IMR-90 (cell line): ENCODE results near the gene ERAS. TPM values are rescaled to one million over a fixed set of nuclear protein-coding genes. Genes with fewer than 3 reads are reported as not detected.
"Not testable (repeated sequence)": the region's sequence is repeated elsewhere in the genome, so short reads cannot be mapped to it uniquely, and the experiment has no call there.

Experiments used
- ATAC-seq: fragments of 200-7000 bp; cut with Tn5 transposase; 2 replicates; pipeline ENCODE4 v1.9.1; 2020; ENCODE audit warnings: low read depth, mild to moderate bottlenecking, moderate library complexity
- BruUV-seq: library from RNA; stranded (reverse); fragments of 400-500 nt; replicated peaks from 2 replicates; lab custom pipeline; 2021; lab: Mats Ljungman, UMichigan
- CTCF ChIA-PET: fragments of 300-600 bp; formaldehyde crosslinking; extraction: SDS; loops from one replicate; lab custom pipeline; 2021; ENCODE audit warnings: antibody characterized with exemption; lab: Yijun Ruan, JAX
- POLR2A ChIA-PET: fragments of 300-600 bp; sonication (Branson Sonifier 250); formaldehyde crosslinking; loops from one replicate; lab custom pipeline; 2022; ENCODE audit warnings: antibody characterized with exemption; ENCODE audit not compliant: unreplicated experiment; lab: Charles Lee
- DNase-seq: peaks from one replicate; pipeline ENCODE4 v3.0.0; 2013
- H2AFZ ChIP-seq: replicated peaks from 2 replicates; pipeline ENCODE3; 2013; ENCODE audit warnings: low read length, mild to moderate bottlenecking; ENCODE audit not compliant: poor library complexity
- H2AK5ac ChIP-seq: 2 replicates; pipeline ENCODE4 v1.6.1; 2013; ENCODE audit warnings: low read depth, low read length, inconsistent platforms
- H2AK9ac ChIP-seq: replicated peaks from 2 replicates; pipeline ENCODE3; 2013; ENCODE audit warnings: mild to moderate bottlenecking, low read depth, low read length, moderate library complexity; ENCODE audit not compliant: poor library complexity
- H2BK120ac ChIP-seq: 2 replicates; pipeline ENCODE4 v1.6.1; 2013; ENCODE audit warnings: low read depth, low read length, inconsistent platforms
- H2BK15ac ChIP-seq: 3 replicates; pipeline ENCODE4 v1.6.1; 2013; ENCODE audit warnings: low read depth, low read length, inconsistent platforms
- H2BK20ac ChIP-seq: 2 replicates; pipeline ENCODE4 v1.6.1; 2013; ENCODE audit warnings: low read depth, mild to moderate bottlenecking, inconsistent platforms, low read length, moderate library complexity
- H2BK5ac ChIP-seq: 2 replicates; pipeline ENCODE4 v1.6.1; 2013; ENCODE audit warnings: mild to moderate bottlenecking, low read depth, low read length, inconsistent platforms; ENCODE audit not compliant: poor library complexity, severe bottlenecking
- H3K14ac ChIP-seq: replicated peaks from 2 replicates; pipeline ENCODE4 v1.6.1; 2013; ENCODE audit warnings: low read depth, low read length, inconsistent platforms
- H3K18ac ChIP-seq: 2 replicates; pipeline ENCODE4 v1.6.1; 2013; ENCODE audit warnings: low read depth, low read length, control low read depth
- H3K23ac ChIP-seq: 2 replicates; pipeline ENCODE4 v1.6.1; 2013; ENCODE audit warnings: low read depth, low read length, inconsistent platforms
- H3K27ac ChIP-seq: 2 replicates; pipeline ENCODE4 v1.5.1; 2013; ENCODE audit warnings: mild to moderate bottlenecking, control low read depth, low read length; ENCODE audit not compliant: insufficient read depth
- H3K27me3 ChIP-seq: 2 replicates; pipeline ENCODE4 v1.6.1; 2013; ENCODE audit warnings: low read length; ENCODE audit not compliant: control insufficient read depth, insufficient read depth
- H3K36me3 ChIP-seq: 2 replicates; pipeline ENCODE4 v1.6.1; 2013; ENCODE audit warnings: low read length, mixed read lengths; ENCODE audit not compliant: control insufficient read depth, insufficient read depth
- H3K4ac ChIP-seq: 2 replicates; pipeline ENCODE4 v1.6.1; 2013; ENCODE audit warnings: low read depth, low read length, inconsistent platforms
- H3K4me1 ChIP-seq: 2 replicates; pipeline ENCODE4 v1.6.1; 2013; ENCODE audit warnings: low read length, mixed read lengths; ENCODE audit not compliant: control insufficient read depth, insufficient read depth
- H3K4me2 ChIP-seq: 2 replicates; pipeline ENCODE4 v1.6.1; 2013; ENCODE audit warnings: low read depth, mild to moderate bottlenecking, control low read depth, low read length, moderate library complexity
- H3K4me3 ChIP-seq: 2 replicates; pipeline ENCODE4 v1.5.1; 2013; ENCODE audit warnings: low read depth, mild to moderate bottlenecking, control low read depth, low read length, moderate library complexity; ENCODE audit not compliant: insufficient read depth
- H3K56ac ChIP-seq: 2 replicates; pipeline ENCODE4 v1.6.1; 2013; ENCODE audit warnings: low read length, inconsistent platforms; ENCODE audit not compliant: insufficient read depth; ENCODE audit errors: extremely low read depth
- H3K79me1 ChIP-seq, 2 experiments: 2 replicates each; pipeline ENCODE4 v1.6.1; 2013; ENCODE audit warnings: low read length in 2 of 2, inconsistent platforms in 1 of 2, low read depth in 1 of 2
- H3K9ac ChIP-seq: 2 replicates; pipeline ENCODE4 v1.6.1; 2013; ENCODE audit warnings: low read depth, low read length, control low read depth
- H3K9me1 ChIP-seq: 2 replicates; pipeline ENCODE4 v1.6.1; 2013; ENCODE audit warnings: low read length, inconsistent platforms; ENCODE audit not compliant: insufficient read depth
- H3K9me3 ChIP-seq: 2 replicates; pipeline ENCODE4 v1.6.1; 2013; ENCODE audit warnings: low read length; ENCODE audit not compliant: control insufficient read depth, insufficient read depth
- H4K20me1 ChIP-seq: 2 replicates; pipeline ENCODE4 v1.6.1; 2013; ENCODE audit warnings: low read length, inconsistent platforms; ENCODE audit not compliant: insufficient read depth
- H4K5ac ChIP-seq: 2 replicates; pipeline ENCODE4 v1.6.1; 2013; ENCODE audit warnings: mild to moderate bottlenecking, low read depth, low read length, control low read depth
- H4K8ac ChIP-seq, 2 experiments: 2 replicates each; pipeline ENCODE4 v1.6.1; 2013; ENCODE audit warnings: low read depth in 2 of 2, low read length in 2 of 2, control low read depth in 1 of 2, inconsistent platforms in 1 of 2
- H4K91ac ChIP-seq: 2 replicates; pipeline ENCODE4 v1.6.1; 2013; ENCODE audit warnings: low read depth, low read length, inconsistent platforms; ENCODE audit not compliant: insufficient read depth
- WGBS, 2 experiments: methylation state at CpG; one replicate each; pipeline versions ENCODE4 v1.1.5 to v1.1.7; 2013; ENCODE audit warnings: missing lambda C conversion rate in 2 of 2; ENCODE audit not compliant: insufficient read length in 1 of 2; ENCODE audit errors: extremely low coverage in 2 of 2; 5-methylcytosine and 5-hydroxymethylcytosine counted together
- dilution Hi-C: fragments of 300-500 bp; cut with HindIII; formaldehyde crosslinking; loops from one replicate; pipeline ENCODE4 v1.14.3; 2018; ENCODE audit warnings: low sequenced_read_pairs; ENCODE audit not compliant: unreplicated experiment
- in situ Hi-C: fragments of 300-500 bp; cut with MboI; formaldehyde crosslinking; loops from 3 replicates; pipeline ENCODE4 v1.14.3; 2019; ENCODE audit warnings: low sequenced_read_pairs, inconsistent platforms, mixed read lengths
- intact Hi-C: fragments of 100-400 bp; cut with micrococcal nuclease; formaldehyde crosslinking; loops from 2 replicates; pipeline ENCODE4 v1.10.0; 2022
- polyA plus RNA-seq, 3 experiments: library from polyadenylated mRNA; depleted of rRNA; stranded (reverse); fragments of >200 nt; gene quantifications; 2 replicates each; pipeline ENCODE4 v1.2.3, GENCODE V29; 2012; ENCODE audit warnings: low replicate concordance in 1 of 3
- total RNA-seq: library from RNA; depleted of rRNA; stranded (reverse); fragments of >200 nt; gene quantifications from 2 replicates; pipeline ENCODE4 v1.2.3, GENCODE V29; 2012

The ERAS gene
- total and polyA plus RNA-seq, 2 of the 4 experiments (the other 2 are of a cell fraction) = not detected

GRCh38 chrX:48819394-48819793 is 6.9 kb upstream of the ERAS start:
- H2AFZ ChIP-seq, H3K4me1 ChIP-seq, ATAC-seq, H4K91ac ChIP-seq, H3K23ac ChIP-seq, in situ Hi-C loops, H4K8ac ChIP-seq, H4K5ac ChIP-seq, H3K4me2 ChIP-seq, H2AK5ac ChIP-seq, POLR2A ChIA-PET, H3K9me1 ChIP-seq, DNase-seq, H4K20me1 ChIP-seq, H2BK15ac ChIP-seq, intact Hi-C loops, dilution Hi-C loops, BruUV-seq, H2BK120ac ChIP-seq, CTCF ChIA-PET, H3K56ac ChIP-seq, H3K27ac ChIP-seq, H3K27me3 ChIP-seq, H2AK9ac ChIP-seq, H3K79me1 ChIP-seq, H2BK5ac ChIP-seq, H3K9ac ChIP-seq, H3K14ac ChIP-seq, H3K18ac ChIP-seq, H3K9me3 ChIP-seq, H2BK20ac ChIP-seq, H3K4me3 ChIP-seq, H3K4ac ChIP-seq: not testable (repeated sequence)
- H3K36me3 ChIP-seq = peaks cover 29% of the 10 kb centered on the region
- 60% methylated on average over 1 of the region's 9 CpGs; no CpG with 5 or more reads in 1 of the 2 experiments for WGBS, 2 experiments
